HepG2 (cell line): ENCODE data around the gene C22orf15. TPM values are rescaled to one million over a fixed set of nuclear protein-coding genes. Genes with fewer than 3 reads are reported as not detected.

Experiments
- AKAP8 ChIP-seq: sonication (generic); formaldehyde crosslinking; IDR thresholded peaks from 2 replicates; pipeline ENCODE4 v1.5.1; 2020; ENCODE audit warnings: mild to moderate bottlenecking, missing genetic modification reagents
- DNMT1 ChIP-seq: sonication (generic); formaldehyde crosslinking; IDR thresholded peaks from 2 replicates; pipeline ENCODE4 v1.5.1; 2020; ENCODE audit warnings: mild to moderate bottlenecking, missing genetic modification reagents
- DR1 ChIP-seq: sonication (generic); formaldehyde crosslinking; IDR thresholded peaks from 2 replicates; pipeline ENCODE4 v1.8.0; 2021; ENCODE audit warnings: mild to moderate bottlenecking, missing genetic modification reagents, inconsistent platforms
- JUND ChIP-seq: sonication (generic); formaldehyde crosslinking; IDR thresholded peaks from 2 replicates; pipeline ENCODE4 v1.8.0; 2022; ENCODE audit warnings: mild to moderate bottlenecking, missing genetic modification reagents
- MED13 ChIP-seq: sonication (generic); formaldehyde crosslinking; IDR thresholded peaks from 2 replicates; pipeline ENCODE4 v1.5.0; 2020; ENCODE audit warnings: missing genetic modification reagents
- SIX1 ChIP-seq: sonication (generic); formaldehyde crosslinking; IDR thresholded peaks from 2 replicates; pipeline ENCODE4 v1.4.0; 2020; ENCODE audit warnings: missing genetic modification reagents, borderline replicate concordance
- SIX4 ChIP-seq: sonication (generic); formaldehyde crosslinking; IDR thresholded peaks from 2 replicates; pipeline ENCODE4 v1.4.0; 2020; ENCODE audit warnings: missing genetic modification reagents
- TBP ChIP-seq: sonication (generic); formaldehyde crosslinking; IDR thresholded peaks from 2 replicates; pipeline ENCODE4 v1.5.0; 2020; ENCODE audit warnings: missing genetic modification reagents
- THAP7 ChIP-seq: sonication (generic); formaldehyde crosslinking; IDR thresholded peaks from 2 replicates; pipeline ENCODE4 v1.8.1; 2023; ENCODE audit warnings: mild to moderate bottlenecking, missing genetic modification reagents
- ZBTB20 ChIP-seq: sonication (generic); formaldehyde crosslinking; IDR thresholded peaks from 2 replicates; pipeline ENCODE4 v1.8.1; 2023; ENCODE audit warnings: missing genetic modification reagents, low read depth, mild to moderate bottlenecking, borderline replicate concordance
- ZNF580 ChIP-seq: IDR thresholded peaks from 2 replicates; pipeline ENCODE4 v1.6.1; 2016; ENCODE audit warnings: low read depth, borderline replicate concordance
- polyA plus RNA-seq, 8 experiments: library from polyadenylated mRNA; depleted of rRNA in 3 of 8; stranded (reverse) in 7 of 8; unstranded in 1 of 8; fragments of >200 nt; fragmentation: Illumina TruSeq in 4 of 8; extraction: Trizol in 4 of 8; gene quantifications; 2 replicates each; pipeline versions ENCODE4 v1.2.1 to v1.2.3, GENCODE V29; 2011 to 2016; ENCODE audit warnings: low read depth in 4 of 8, missing spikeins in 1 of 8, mixed read lengths in 1 of 8; ENCODE audit not compliant: insufficient read depth in 1 of 8
- total RNA-seq, 5 experiments: library from RNA; depleted of rRNA; stranded (reverse); fragments of >200 nt; fragmentation: Illumina TruSeq; extraction: Trizol; gene quantifications; 2 replicates each; pipeline ENCODE4 v1.2.3, GENCODE V29; 2016; ENCODE audit warnings: low read depth in 1 of 5
- TF ChIP-seq, protein P1 (sequence below), 2 experiments: IDR thresholded peaks; 2 replicates each; pipeline ENCODE4 v1.6.1; 2011 to 2012; ENCODE audit warnings: low read length in 2 of 2, borderline replicate concordance in 1 of 2, low read depth in 1 of 2, mild to moderate bottlenecking in 1 of 2, moderate library complexity in 1 of 2
- TF ChIP-seq, protein P2 (sequence below): sonication (generic); formaldehyde crosslinking; IDR thresholded peaks from 2 replicates; pipeline ENCODE4 v1.4.0; 2020; ENCODE audit warnings: missing genetic modification reagents
- TF ChIP-seq, protein P3 (sequence below): sonication (generic); formaldehyde crosslinking; IDR thresholded peaks from 2 replicates; pipeline ENCODE4 v1.9.0; 2021; ENCODE audit warnings: missing genetic modification reagents, borderline replicate concordance
- TF ChIP-seq, protein P4 (sequence below): IDR thresholded peaks from 2 replicates; pipeline ENCODE4 v1.6.1; 2016
- TF ChIP-seq, protein P5 (sequence below): IDR thresholded peaks from 2 replicates; pipeline ENCODE4 v1.6.1; 2016; ENCODE audit warnings: missing compliant biosample characterization, missing genetic modification reagents, borderline replicate concordance

C22orf15 gene
- total and polyA plus RNA-seq, 2 of the 13 experiments (the other 11 are each of a cell fraction or from before 2014, with no cell fraction given) = not detected

DNA sequence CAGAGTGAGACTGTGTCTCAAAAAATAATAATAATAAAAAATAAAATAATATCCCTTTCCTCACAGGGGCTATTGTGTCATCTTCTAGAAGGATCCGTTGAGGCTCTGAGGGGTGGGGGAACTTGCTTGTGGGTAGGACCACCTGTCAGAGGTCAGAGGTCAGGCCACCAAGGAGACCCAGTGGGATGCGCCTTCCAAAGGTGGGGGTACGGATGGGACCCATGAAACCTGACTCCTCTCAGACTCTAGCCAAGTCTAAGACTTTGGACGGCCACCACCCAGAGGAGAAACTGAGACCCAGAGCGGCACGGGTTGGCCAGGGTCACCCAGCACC, 9.5 kb downstream of the C22orf15 start (continued):
- no peak for TF ChIP-seq SIX4 (CRISPR knock-in tag)
- TF ChIP-seq, protein P1, sequence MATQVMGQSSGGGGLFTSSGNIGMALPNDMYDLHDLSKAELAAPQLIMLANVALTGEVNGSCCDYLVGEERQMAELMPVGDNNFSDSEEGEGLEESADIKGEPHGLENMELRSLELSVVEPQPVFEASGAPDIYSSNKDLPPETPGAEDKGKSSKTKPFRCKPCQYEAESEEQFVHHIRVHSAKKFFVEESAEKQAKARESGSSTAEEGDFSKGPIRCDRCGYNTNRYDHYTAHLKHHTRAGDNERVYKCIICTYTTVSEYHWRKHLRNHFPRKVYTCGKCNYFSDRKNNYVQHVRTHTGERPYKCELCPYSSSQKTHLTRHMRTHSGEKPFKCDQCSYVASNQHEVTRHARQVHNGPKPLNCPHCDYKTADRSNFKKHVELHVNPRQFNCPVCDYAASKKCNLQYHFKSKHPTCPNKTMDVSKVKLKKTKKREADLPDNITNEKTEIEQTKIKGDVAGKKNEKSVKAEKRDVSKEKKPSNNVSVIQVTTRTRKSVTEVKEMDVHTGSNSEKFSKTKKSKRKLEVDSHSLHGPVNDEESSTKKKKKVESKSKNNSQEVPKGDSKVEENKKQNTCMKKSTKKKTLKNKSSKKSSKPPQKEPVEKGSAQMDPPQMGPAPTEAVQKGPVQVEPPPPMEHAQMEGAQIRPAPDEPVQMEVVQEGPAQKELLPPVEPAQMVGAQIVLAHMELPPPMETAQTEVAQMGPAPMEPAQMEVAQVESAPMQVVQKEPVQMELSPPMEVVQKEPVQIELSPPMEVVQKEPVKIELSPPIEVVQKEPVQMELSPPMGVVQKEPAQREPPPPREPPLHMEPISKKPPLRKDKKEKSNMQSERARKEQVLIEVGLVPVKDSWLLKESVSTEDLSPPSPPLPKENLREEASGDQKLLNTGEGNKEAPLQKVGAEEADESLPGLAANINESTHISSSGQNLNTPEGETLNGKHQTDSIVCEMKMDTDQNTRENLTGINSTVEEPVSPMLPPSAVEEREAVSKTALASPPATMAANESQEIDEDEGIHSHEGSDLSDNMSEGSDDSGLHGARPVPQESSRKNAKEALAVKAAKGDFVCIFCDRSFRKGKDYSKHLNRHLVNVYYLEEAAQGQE (IDR thresholded peaks at IDR 0.05; ENCODE audit: borderline replicate concordance in 1 of 2, low read depth in 1 of 2, low read length in 2 of 2) = no peak
- TF ChIP-seq AKAP8 = no peak
- TF ChIP-seq SIX1 (CRISPR knock-in tag) = no peak
- TF ChIP-seq, protein P2, sequence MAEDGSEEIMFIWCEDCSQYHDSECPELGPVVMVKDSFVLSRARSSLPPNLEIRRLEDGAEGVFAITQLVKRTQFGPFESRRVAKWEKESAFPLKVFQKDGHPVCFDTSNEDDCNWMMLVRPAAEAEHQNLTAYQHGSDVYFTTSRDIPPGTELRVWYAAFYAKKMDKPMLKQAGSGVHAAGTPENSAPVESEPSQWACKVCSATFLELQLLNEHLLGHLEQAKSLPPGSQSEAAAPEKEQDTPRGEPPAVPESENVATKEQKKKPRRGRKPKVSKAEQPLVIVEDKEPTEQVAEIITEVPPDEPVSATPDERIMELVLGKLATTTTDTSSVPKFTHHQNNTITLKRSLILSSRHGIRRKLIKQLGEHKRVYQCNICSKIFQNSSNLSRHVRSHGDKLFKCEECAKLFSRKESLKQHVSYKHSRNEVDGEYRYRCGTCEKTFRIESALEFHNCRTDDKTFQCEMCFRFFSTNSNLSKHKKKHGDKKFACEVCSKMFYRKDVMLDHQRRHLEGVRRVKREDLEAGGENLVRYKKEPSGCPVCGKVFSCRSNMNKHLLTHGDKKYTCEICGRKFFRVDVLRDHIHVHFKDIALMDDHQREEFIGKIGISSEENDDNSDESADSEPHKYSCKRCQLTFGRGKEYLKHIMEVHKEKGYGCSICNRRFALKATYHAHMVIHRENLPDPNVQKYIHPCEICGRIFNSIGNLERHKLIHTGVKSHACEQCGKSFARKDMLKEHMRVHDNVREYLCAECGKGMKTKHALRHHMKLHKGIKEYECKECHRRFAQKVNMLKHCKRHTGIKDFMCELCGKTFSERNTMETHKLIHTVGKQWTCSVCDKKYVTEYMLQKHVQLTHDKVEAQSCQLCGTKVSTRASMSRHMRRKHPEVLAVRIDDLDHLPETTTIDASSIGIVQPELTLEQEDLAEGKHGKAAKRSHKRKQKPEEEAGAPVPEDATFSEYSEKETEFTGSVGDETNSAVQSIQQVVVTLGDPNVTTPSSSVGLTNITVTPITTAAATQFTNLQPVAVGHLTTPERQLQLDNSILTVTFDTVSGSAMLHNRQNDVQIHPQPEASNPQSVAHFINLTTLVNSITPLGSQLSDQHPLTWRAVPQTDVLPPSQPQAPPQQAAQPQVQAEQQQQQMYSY (CRISPR knock-in tag) = no peak
- TF ChIP-seq DR1 (CRISPR knock-in tag) = no peak
- no peak for TF ChIP-seq MED13 (CRISPR knock-in tag)
- TF ChIP-seq, protein P3, sequence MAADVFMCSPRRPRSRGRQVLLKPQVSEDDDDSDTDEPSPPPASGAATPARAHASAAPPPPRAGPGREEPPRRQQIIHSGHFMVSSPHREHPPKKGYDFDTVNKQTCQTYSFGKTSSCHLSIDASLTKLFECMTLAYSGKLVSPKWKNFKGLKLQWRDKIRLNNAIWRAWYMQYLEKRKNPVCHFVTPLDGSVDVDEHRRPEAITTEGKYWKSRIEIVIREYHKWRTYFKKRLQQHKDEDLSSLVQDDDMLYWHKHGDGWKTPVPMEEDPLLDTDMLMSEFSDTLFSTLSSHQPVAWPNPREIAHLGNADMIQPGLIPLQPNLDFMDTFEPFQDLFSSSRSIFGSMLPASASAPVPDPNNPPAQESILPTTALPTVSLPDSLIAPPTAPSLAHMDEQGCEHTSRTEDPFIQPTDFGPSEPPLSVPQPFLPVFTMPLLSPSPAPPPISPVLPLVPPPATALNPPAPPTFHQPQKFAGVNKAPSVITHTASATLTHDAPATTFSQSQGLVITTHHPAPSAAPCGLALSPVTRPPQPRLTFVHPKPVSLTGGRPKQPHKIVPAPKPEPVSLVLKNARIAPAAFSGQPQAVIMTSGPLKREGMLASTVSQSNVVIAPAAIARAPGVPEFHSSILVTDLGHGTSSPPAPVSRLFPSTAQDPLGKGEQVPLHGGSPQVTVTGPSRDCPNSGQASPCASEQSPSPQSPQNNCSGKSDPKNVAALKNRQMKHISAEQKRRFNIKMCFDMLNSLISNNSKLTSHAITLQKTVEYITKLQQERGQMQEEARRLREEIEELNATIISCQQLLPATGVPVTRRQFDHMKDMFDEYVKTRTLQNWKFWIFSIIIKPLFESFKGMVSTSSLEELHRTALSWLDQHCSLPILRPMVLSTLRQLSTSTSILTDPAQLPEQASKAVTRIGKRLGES (CRISPR knock-in tag) = no peak
- TF ChIP-seq, protein P4, sequence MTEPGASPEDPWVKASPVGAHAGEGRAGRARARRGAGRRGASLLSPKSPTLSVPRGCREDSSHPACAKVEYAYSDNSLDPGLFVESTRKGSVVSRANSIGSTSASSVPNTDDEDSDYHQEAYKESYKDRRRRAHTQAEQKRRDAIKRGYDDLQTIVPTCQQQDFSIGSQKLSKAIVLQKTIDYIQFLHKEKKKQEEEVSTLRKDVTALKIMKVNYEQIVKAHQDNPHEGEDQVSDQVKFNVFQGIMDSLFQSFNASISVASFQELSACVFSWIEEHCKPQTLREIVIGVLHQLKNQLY = no peak
- 0 out of 2 replicates have a peak, but pooled peaks have one; percentile 3 for TF ChIP-seq THAP7
- no peak for TF ChIP-seq DNMT1 (CRISPR knock-in tag)
- no peak for TF ChIP-seq TBP (CRISPR knock-in tag)
- TF ChIP-seq, protein P5, sequence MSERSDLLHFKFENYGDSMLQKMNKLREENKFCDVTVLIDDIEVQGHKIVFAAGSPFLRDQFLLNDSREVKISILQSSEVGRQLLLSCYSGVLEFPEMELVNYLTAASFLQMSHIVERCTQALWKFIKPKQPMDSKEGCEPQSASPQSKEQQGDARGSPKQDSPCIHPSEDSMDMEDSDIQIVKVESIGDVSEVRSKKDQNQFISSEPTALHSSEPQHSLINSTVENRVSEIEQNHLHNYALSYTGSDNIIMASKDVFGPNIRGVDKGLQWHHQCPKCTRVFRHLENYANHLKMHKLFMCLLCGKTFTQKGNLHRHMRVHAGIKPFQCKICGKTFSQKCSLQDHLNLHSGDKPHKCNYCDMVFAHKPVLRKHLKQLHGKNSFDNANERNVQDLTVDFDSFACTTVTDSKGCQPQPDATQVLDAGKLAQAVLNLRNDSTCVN (CRISPR knock-in tag) = no peak
- TF ChIP-seq ZBTB20 (CRISPR knock-in tag) = no peak
- TF ChIP-seq ZNF580 = no peak
- TF ChIP-seq JUND = no peak
